Bronchus fibroblast of lung (primary cell): ENCODE data around the gene TMEM50A. TPM values are rescaled to one million over a fixed set of nuclear protein-coding genes. Genes with fewer than 3 reads are reported as not detected.

Source experiments
- total RNA-seq: library from RNA; depleted of rRNA; stranded (reverse); fragments of >200 nt; gene quantifications from 2 replicates; pipeline ENCODE4 v1.2.3, GENCODE V29; 2015

The TMEM50A gene
- total RNA-seq: 73.1 and 80.4 TPM in 2 replicates

DNA sequence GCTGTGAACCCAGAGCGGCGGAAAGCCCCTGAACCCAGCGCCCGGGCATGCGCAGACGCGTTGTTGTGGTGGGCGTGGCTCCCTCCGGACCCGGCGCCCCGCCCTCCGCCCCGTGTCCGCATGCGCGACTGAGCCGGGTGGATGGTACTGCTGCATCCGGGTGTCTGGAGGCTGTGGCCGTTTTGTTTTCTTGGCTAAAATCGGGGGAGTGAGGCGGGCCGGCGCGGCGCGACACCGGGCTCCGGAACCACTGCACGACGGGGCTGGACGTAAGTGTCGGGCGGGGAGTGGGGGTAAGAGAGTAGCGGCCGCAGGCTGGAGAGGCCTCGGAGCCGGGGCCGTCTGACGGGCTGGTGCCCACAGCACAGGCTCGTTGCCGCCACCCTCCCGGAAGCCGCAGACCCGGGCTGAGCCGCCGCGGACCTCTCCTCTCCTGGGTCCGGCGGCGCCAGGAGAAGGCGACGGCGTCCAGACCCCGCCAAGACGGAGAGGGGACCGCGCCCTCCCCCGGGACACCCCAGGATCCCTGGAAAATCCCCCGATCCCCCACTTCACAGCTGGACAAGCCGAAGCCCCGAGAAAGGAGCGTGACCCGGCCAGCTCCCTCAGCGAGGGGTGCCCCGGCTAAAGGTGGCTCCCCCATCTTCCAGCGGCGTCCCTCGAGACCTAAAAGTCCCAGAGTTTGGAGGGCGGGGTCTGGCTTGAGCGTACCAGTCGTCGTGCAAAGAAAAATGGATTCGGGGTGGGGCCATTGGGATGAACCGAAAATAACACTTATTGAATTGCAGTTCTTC is at the start of gene TMEM50A:
Gene TMEM50A, plus strand, starts transcription at position 147 of the 794 bp plus-strand sequence. CDS start 2,153 bp downstream, outside the sequence.

Other genes starting within 250 kb of the TMEM50A start
- 21.0 and 30.6 TPM in 2 replicates for gene SYF2, start 105.8 kb upstream of the TMEM50A start, total RNA-seq
- 40.0 and 49.6 TPM in 2 replicates for gene RSRP1, start 90.9 kb upstream of the TMEM50A start, total RNA-seq
- gene RHD, start 65.8 kb upstream of the TMEM50A start, total RNA-seq: under 0.01 TPM in 1 of 2 replicates, not detected in the other
- gene RHCE, start 82.5 kb downstream of the TMEM50A start, total RNA-seq: 0.15 and 0.50 TPM in 2 replicates
- gene MACO1, start 92.6 kb downstream of the TMEM50A start, total RNA-seq: 7.9 and 8.9 TPM in 2 replicates
- gene LDLRAP1, start 205.3 kb downstream of the TMEM50A start, total RNA-seq: 9.7 and 9.8 TPM in 2 replicates